Common myeloid progenitor, CD34-positive (primary cell): ENCODE results near the gene CACNA1S.

ENCODE experiments used
- CTCF ChIA-PET: fragments of 350-600 bp; sonication (Branson Sonifier 250); formaldehyde crosslinking; loops from one replicate; lab custom pipeline; 2021; ENCODE audit warnings: antibody characterized with exemption; lab: Charles Lee
- POLR2A ChIA-PET: fragments of 350-600 bp; sonication (Branson Sonifier 250); formaldehyde crosslinking; loops from one replicate; lab custom pipeline; 2021; ENCODE audit warnings: antibody characterized with exemption; lab: Charles Lee
- DNase-seq, 3 donors: peaks; one replicate each; pipeline versions ENCODE4 v3.0.0 to v3.0.0-alpha.2; 2013
- H3K27ac ChIP-seq, 2 experiments: 1 replicate in 1 of 2; 2 replicates in 1 of 2; pipeline ENCODE4 v1.7.0; 2013; ENCODE audit warnings: inconsistent platforms in 2 of 2, low read length in 2 of 2, mild to moderate bottlenecking in 2 of 2, low read depth in 1 of 2, moderate library complexity in 1 of 2; ENCODE audit not compliant: severe bottlenecking in 2 of 2, insufficient read depth in 1 of 2, poor library complexity in 1 of 2
- H3K27me3 ChIP-seq, 5 experiments: replicated peaks in 2 of 5; 1 replicate in 3 of 5; 2 replicates in 2 of 5; pipeline versions ENCODE4 v1.6.1 to v1.7.0; 2013; ENCODE audit warnings: low read length in 4 of 5, mild to moderate bottlenecking in 2 of 5, moderate library complexity in 2 of 5, inconsistent platforms in 1 of 5; ENCODE audit not compliant: insufficient read depth in 5 of 5, control insufficient read depth in 4 of 5
- H3K36me3 ChIP-seq, 4 experiments: 1 replicate in 2 of 4; 2 replicates in 2 of 4; pipeline versions ENCODE4 v1.6.1 to v1.7.0; 2013; ENCODE audit warnings: low read length in 3 of 4, control low read depth in 1 of 4, mild to moderate bottlenecking in 1 of 4; ENCODE audit not compliant: control insufficient read depth in 4 of 4, insufficient read depth in 4 of 4
- H3K4me1 ChIP-seq, 4 experiments: 1 replicate in 3 of 4; 2 replicates in 1 of 4; pipeline versions ENCODE4 v1.6.1 to v1.7.1; 2013; ENCODE audit warnings: low read length in 3 of 4, mild to moderate bottlenecking in 3 of 4, control low read depth in 1 of 4, inconsistent platforms in 1 of 4, moderate library complexity in 1 of 4; ENCODE audit not compliant: control insufficient read depth in 4 of 4, insufficient read depth in 4 of 4; ENCODE audit errors: control extremely low read depth in 1 of 4
- H3K4me3 ChIP-seq, 7 experiments: 1 replicate in 4 of 7; 2 replicates in 3 of 7; pipeline versions ENCODE4 v1.5.1 to v1.7.0; 2013; ENCODE audit warnings: mild to moderate bottlenecking in 7 of 7, low read length in 6 of 7, moderate library complexity in 6 of 7, inconsistent platforms in 2 of 7, low read depth in 2 of 7, control low read depth in 1 of 7; ENCODE audit not compliant: insufficient read depth in 4 of 7, control insufficient read depth in 1 of 7; ENCODE audit errors: extremely low read depth in 1 of 7
- H3K9me3 ChIP-seq, 5 experiments: 1 replicate in 4 of 5; 2 replicates in 1 of 5; pipeline versions ENCODE4 v1.6.1 to v1.7.1; 2013; ENCODE audit warnings: low read length in 4 of 5, mild to moderate bottlenecking in 2 of 5, inconsistent platforms in 1 of 5, low read depth in 1 of 5, moderate library complexity in 1 of 5; ENCODE audit not compliant: control insufficient read depth in 4 of 5, insufficient read depth in 2 of 5; ENCODE audit errors: control extremely low read depth in 1 of 5
- WGBS: methylation state at CpG from one replicate; pipeline ENCODE4 v1.1.5; 2013; ENCODE audit not compliant: insufficient coverage; 5-methylcytosine and 5-hydroxymethylcytosine counted together

Gene CACNA1S

GRCh38 chr1:201083741-201084140 lies 28.5 kb downstream of the CACNA1S start:
- no peak for DNase-seq
- Histone ChIP-seq H3K4me3 (no peak overlapping the region), H3K4me1 (no peaks in the 10 kb centered on the region), H3K27ac (no peak overlapping the region), H3K27me3 (peaks cover 0 to 12% (median 0%) of the 10 kb centered on the region in 5 experiments), H3K9me3 (no peaks in the 10 kb centered on the region), H3K36me3 (no peaks in the 10 kb centered on the region)
- 77% methylated on average over 1 of the region's 3 CpGs for WGBS
- ChIA-PET POLR2A (no interaction called here), CTCF (interaction anchor here (0.8 to 5.6 kb wide), 6 partner anchors 9 to 35 kb away, joined by 3 to 59 read pairs (median 4); no protein-coding TSS in a partner anchor)

DNA sequence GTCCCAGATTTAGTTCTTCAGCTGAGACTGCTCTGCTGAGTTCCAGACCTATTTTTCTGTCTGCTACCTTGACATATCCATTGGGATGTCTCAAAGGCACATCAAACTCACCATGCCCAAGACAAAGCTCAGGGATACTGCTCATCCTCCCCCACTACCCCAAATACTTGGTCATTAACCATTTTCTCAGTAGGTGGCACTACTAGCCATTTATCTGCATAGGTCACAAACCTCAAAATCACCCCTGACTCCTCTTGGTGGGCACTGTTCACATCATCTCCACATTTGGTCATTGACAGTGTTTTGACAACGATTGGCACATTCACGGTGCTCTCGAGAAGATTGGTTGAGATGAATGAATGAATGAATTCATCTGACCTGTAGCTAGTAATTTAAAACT lies 32.1 kb downstream of the CACNA1S start:
- POLR2A ChIA-PET = no interaction called here
- peaks cover 0 to 10% (median 0%) of the 10 kb centered on the region in 5 experiments for H3K27me3 ChIP-seq

DNA sequence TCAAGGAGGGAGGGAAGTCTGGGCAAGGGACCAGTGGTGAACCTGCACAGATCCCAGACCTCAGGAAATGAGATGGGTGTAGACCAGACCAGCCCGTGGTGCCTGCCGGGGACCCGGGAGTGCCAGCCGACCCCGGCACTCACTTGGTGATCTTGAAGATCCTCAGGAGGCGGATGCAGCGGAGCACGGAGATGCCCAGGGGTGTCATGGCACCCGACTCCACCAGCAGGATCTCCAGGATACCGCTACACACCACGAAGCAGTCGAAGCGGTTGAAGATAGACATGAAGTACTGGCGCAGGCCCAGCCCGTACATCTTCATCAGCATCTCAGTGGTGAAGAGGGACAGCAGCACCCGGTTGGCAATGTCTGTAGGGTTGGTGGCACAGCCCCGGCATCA lies 34.5 kb downstream of the CACNA1S start:
- H3K4me1 ChIP-seq = no peaks in the 10 kb centered on the region
- no peak overlapping the region for H3K4me3 ChIP-seq
- no peak for DNase-seq
- no peak overlapping the region for H3K27ac ChIP-seq
- H3K27me3 ChIP-seq = peaks cover 0 to 4% (median 0%) of the 10 kb centered on the region in 5 experiments
- no peaks in the 10 kb centered on the region for H3K36me3 ChIP-seq
- no peaks in the 10 kb centered on the region for H3K9me3 ChIP-seq
- ChIA-PET CTCF (interaction anchor here (1.1 to 1.7 kb wide), 2 partner anchors 8 to 12 kb away, joined by 3 to 5 read pairs; no protein-coding TSS in a partner anchor), POLR2A (no interaction called here)
- WGBS = 95% methylated on average over 17 of the region's 17 CpGs

More for the DNA sequence above, 32.1 kb downstream of the CACNA1S start:
- Histone ChIP-seq H3K9me3 (no peaks in the 10 kb centered on the region), H3K27ac (no peak overlapping the region), H3K4me3 (no peak overlapping the region), H3K36me3 (no peaks in the 10 kb centered on the region), H3K4me1 (no peaks in the 10 kb centered on the region)
- DNase-seq = peak in 2 of 3 donors; percentile 8 to 14
- WGBS = 100% methylated on average over 3 of the region's 3 CpGs
- CTCF ChIA-PET = interaction anchor here (0.9 to 2.4 kb wide), 5 partner anchors 9 to 42 kb away, joined by 3 to 12 read pairs (median 5); no protein-coding TSS in a partner anchor

GRCh38 chr1:201077116-201077515 lies 35.1 kb downstream of the CACNA1S start:
- H3K27me3 ChIP-seq = peaks cover 0 to 3% (median 0%) of the 10 kb centered on the region in 5 experiments
- no peak overlapping the region for H3K27ac ChIP-seq
- no peaks in the 10 kb centered on the region for H3K36me3 ChIP-seq
- no peak for DNase-seq
- H3K4me3 ChIP-seq = no peak overlapping the region
- no peaks in the 10 kb centered on the region for H3K9me3 ChIP-seq
- POLR2A ChIA-PET = no interaction called here
- CTCF ChIA-PET = interaction anchor here (1.7 kb wide), 1 partner anchor 9 kb away, joined by 5 read pairs; no protein-coding TSS in a partner anchor
- H3K4me1 ChIP-seq = no peaks in the 10 kb centered on the region
- 89% methylated on average over 7 of the region's 7 CpGs for WGBS

DNA sequence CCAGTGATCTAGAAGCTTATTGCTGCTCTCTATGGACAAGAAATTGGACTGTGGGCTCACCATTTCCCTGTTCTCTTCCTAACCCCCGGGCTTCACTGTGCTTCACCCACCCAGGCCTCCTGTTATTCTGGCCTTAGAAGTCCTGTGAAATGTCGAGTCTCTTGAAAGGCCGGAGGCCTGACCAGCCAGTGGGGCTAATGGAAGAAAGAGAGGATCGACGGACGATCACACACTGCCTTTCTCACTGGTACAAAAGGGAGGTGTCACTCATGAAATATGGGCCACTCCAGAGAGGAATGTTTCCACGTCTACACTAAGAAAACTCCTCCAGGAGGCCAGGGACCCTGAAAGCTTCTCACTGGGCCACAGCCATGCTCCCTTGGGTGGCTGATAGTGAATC lies 36.1 kb downstream of the CACNA1S start:
- Histone ChIP-seq H3K9me3 (no peaks in the 10 kb centered on the region), H3K36me3 (no peaks in the 10 kb centered on the region), H3K4me3 (no peak overlapping the region), H3K4me1 (peaks cover 0 to 2% (median 0%) of the 10 kb centered on the region in 4 experiments), H3K27ac (no peak overlapping the region), H3K27me3 (peaks cover 0 to 3% (median 0%) of the 10 kb centered on the region in 5 experiments)
- WGBS = 88% methylated on average over 6 of the region's 7 CpGs
- DNase-seq = no peak
- CTCF ChIA-PET = interaction anchor here (1.7 kb wide), 1 partner anchor 10 kb away, joined by 5 read pairs; no protein-coding TSS in a partner anchor
- POLR2A ChIA-PET = no interaction called here

DNA sequence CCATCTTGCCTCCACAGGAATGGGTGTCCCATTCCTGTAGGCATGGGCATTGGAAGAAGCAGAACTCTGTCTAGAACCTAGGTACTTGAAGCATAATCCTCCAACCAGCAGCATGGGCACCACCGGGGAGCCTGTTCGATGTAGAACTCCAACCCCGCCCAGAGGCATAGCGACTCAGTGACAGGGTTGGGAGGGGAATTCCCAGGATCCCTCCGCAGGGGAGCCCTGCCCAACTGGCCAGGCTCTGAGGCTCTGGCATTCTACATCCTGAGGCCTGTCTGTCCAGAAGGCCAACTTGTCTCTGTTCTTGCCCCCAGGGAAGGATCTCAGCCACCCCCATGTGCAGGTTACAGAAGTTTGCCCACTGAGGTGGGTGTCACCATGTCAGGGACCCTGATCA lies 38.2 kb downstream of the CACNA1S start:
- H3K9me3 ChIP-seq = no peaks in the 10 kb centered on the region
- POLR2A ChIA-PET = no interaction called here
- no peak overlapping the region for H3K27ac ChIP-seq
- H3K27me3 ChIP-seq = peaks cover 0 to 2% (median 0%) of the 10 kb centered on the region in 5 experiments
- no peak for DNase-seq
- peaks cover 0 to 2% (median 0%) of the 10 kb centered on the region in 4 experiments for H3K4me1 ChIP-seq
- no peak overlapping the region for H3K4me3 ChIP-seq
- CTCF ChIA-PET = interaction anchor here (0.8 to 1.6 kb wide), 2 partner anchors 10 to 11 kb away, joined by 3 to 4 read pairs; no protein-coding TSS in a partner anchor
- 85% methylated on average over 5 of the region's 5 CpGs for WGBS
- H3K36me3 ChIP-seq = no peaks in the 10 kb centered on the region

DNA sequence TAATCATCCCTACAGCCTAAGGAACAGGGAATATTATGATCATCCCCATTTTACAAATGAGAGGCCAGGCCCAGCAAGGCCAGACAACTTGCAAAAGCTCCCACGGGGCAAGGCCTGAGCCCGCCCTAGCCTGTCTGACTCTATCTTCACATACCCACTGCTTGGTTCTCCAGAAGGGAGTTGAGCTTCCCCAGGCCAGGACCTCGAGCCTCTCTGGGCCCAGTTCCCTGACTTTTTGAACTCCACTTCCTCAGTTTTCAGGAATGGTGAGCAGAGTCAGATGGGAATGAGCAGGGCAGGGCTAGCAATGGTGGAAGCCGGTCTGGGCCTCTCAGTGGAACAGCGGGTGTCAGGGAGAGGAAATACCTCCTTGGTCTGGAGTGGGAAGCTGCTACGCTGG lies 39.3 kb downstream of the CACNA1S start:
- Histone ChIP-seq H3K27me3 (peaks cover 0 to 2% (median 0%) of the 10 kb centered on the region in 5 experiments), H3K9me3 (no peaks in the 10 kb centered on the region), H3K4me1 (peaks cover 0 to 2% (median 0%) of the 10 kb centered on the region in 4 experiments), H3K27ac (no peak overlapping the region), H3K4me3 (no peak overlapping the region), H3K36me3 (no peaks in the 10 kb centered on the region)
- POLR2A ChIA-PET = no interaction called here
- WGBS = 100% methylated on average over 6 of the region's 6 CpGs
- DNase-seq = no peak
- CTCF ChIA-PET = interaction anchor here (0.9 to 1.4 kb wide), 2 partner anchors 14 to 101 kb away, joined by 3 to 4 read pairs; no protein-coding TSS in a partner anchor
